ENCODE results near the gene USH1G. TPM values are rescaled to one million over a fixed set of nuclear protein-coding genes. Genes with fewer than 3 reads are reported as not detected.
"Not testable (repeated sequence)": the region's sequence is repeated elsewhere in the genome, so short reads cannot be mapped to it uniquely, and the experiment has no call there.

USH1G gene
- total RNA-seq, 1 experiment from 2014 or later, result 0.48 TPM

DNA sequence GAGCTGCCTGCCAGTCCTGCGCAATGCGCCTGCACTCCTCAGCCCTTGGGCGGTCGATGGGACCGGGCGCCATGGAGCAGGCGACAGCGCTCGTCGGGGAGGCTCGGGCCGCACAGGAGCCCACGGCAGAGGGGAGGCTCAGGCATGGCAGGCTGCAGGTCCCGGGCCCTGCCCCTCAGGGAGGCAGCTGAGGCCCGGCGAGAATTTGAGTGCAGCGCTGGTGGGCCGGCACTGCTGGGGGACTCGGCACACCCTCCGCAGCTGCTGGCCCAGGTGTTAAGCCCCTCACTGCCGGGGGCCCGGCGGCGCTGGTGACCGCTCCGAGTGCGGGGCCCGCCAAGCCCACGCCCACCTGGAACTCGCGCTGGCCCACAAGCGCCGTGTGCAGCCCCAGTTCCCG is 16.0 kb downstream of the USH1G start:
- no peak for DNase-seq
- Histone ChIP-seq H3K4me3 (ENCODE audit: low read depth, low read length) (no peak overlapping the region), H3K36me3 (ENCODE audit: control insufficient read depth, insufficient read depth, low read length) (no peaks in the 10 kb centered on the region), H3K9me3 (peaks cover 4% of the 10 kb centered on the region; the same call in 1 of the 2 replicates), H3K4me1 (peaks cover 30% of the 10 kb centered on the region), H3K27me3 (replicated peaks; ENCODE audit: control insufficient read depth, insufficient read depth, low read length) (no peaks in the 10 kb centered on the region)
- BruUV-seq (replicated peaks), result no TSS peak
- H3K4me1 Mint-ChIP-seq (ENCODE audit: low read depth, unreplicated experiment), result peaks cover 20% of the 10 kb centered on the region
- peaks cover 12% of the 10 kb centered on the region for H3K36me3 Mint-ChIP-seq (ENCODE audit: insufficient read depth, unreplicated experiment)
- H3K27ac Mint-ChIP-seq (ENCODE audit: unreplicated experiment), result no peak overlapping the region
- intact Hi-C loops (cut with micrococcal nuclease; ENCODE audit: unreplicated experiment), result no loop called here
- ChIA-PET CTCF (interaction anchor here (1.1 kb wide), 1 partner anchor 17 kb away, joined by 3 read pairs; no protein-coding TSS in a partner anchor), POLR2A (interaction anchor here (1.6 kb wide), 1 partner anchor 34 kb away, joined by 16 read pairs; the partner anchor contains the start of gene FDXR)
- TF ChIP-seq, protein P1, sequence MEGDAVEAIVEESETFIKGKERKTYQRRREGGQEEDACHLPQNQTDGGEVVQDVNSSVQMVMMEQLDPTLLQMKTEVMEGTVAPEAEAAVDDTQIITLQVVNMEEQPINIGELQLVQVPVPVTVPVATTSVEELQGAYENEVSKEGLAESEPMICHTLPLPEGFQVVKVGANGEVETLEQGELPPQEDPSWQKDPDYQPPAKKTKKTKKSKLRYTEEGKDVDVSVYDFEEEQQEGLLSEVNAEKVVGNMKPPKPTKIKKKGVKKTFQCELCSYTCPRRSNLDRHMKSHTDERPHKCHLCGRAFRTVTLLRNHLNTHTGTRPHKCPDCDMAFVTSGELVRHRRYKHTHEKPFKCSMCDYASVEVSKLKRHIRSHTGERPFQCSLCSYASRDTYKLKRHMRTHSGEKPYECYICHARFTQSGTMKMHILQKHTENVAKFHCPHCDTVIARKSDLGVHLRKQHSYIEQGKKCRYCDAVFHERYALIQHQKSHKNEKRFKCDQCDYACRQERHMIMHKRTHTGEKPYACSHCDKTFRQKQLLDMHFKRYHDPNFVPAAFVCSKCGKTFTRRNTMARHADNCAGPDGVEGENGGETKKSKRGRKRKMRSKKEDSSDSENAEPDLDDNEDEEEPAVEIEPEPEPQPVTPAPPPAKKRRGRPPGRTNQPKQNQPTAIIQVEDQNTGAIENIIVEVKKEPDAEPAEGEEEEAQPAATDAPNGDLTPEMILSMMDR (IDR thresholded peaks at IDR 0.05; ENCODE audit: insufficient read depth in 1 of 2, low read depth in 1 of 2, low read length in 1 of 2, severe bottlenecking in 1 of 2, unreplicated experiment in 1 of 2), result no peak
- no peaks in the 10 kb centered on the region for H3K27me3 Mint-ChIP-seq (ENCODE audit: insufficient read depth, unreplicated experiment)
- no peaks in the 10 kb centered on the region for H3K9me3 Mint-ChIP-seq (ENCODE audit: unreplicated experiment)
- H3K4me3 Mint-ChIP-seq (ENCODE audit: unreplicated experiment), result no peak overlapping the region

DNA sequence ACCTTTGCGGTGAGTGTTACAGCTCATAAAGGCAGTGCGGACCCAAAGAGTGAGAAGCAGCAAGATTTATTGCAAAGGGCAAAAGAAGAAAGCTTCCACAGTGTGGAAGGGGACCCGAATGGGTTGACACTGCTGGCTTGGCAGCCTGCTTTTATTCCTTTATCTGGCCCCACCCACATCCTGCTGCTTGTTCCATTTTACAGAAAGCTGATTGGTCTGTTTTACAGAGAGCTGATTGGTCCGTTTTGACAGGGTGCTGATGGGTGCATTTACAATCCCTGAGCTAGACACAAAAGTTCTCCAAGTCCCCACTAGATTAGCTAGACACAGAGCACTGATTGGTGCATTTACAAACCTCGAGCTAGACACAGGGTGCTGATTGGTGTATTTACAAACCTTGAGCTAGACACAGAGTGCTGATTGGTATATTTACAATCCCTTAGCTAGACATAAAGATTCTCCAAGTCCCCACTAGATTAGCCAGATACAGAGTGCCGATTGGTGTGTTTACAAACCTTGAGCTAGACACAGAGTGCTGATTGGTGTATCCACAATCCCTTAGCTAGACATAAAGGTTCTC is 16.8 kb downstream of the USH1G start:
- H3K27ac Mint-ChIP-seq (ENCODE audit: unreplicated experiment); H3K27me3 ChIP-seq (replicated peaks; ENCODE audit: control insufficient read depth, insufficient read depth, low read length); BruUV-seq (replicated peaks); H3K27me3 Mint-ChIP-seq (ENCODE audit: insufficient read depth, unreplicated experiment); intact Hi-C loops (cut with micrococcal nuclease; ENCODE audit: unreplicated experiment); H3K36me3 ChIP-seq (ENCODE audit: control insufficient read depth, insufficient read depth, low read length); H3K4me3 ChIP-seq (ENCODE audit: low read depth, low read length); H3K9me3 ChIP-seq; H3K4me3 Mint-ChIP-seq (ENCODE audit: unreplicated experiment); H3K9me3 Mint-ChIP-seq (ENCODE audit: unreplicated experiment): not testable (repeated sequence)
- Mint-ChIP-seq H3K36me3 (ENCODE audit: insufficient read depth, unreplicated experiment) (peaks cover 12% of the 10 kb centered on the region), H3K4me1 (ENCODE audit: low read depth, unreplicated experiment) (peaks cover 19% of the 10 kb centered on the region)
- ChIA-PET CTCF (interaction anchor here (0.6 to 1.4 kb wide), 6 partner anchors 15 to 249 kb away, joined by 3 to 4 read pairs (median 3); partner anchors contain the start of gene FDXR), POLR2A (interaction anchor here (0.6 to 1.6 kb wide), 2 partner anchors 33 to 160 kb away, joined by 3 to 16 read pairs; partner anchors contain the start of gene FDXR)
- DNase-seq, result peak; percentile 25 to 57
- peaks cover 23% of the 10 kb centered on the region for H3K4me1 ChIP-seq

DNA sequence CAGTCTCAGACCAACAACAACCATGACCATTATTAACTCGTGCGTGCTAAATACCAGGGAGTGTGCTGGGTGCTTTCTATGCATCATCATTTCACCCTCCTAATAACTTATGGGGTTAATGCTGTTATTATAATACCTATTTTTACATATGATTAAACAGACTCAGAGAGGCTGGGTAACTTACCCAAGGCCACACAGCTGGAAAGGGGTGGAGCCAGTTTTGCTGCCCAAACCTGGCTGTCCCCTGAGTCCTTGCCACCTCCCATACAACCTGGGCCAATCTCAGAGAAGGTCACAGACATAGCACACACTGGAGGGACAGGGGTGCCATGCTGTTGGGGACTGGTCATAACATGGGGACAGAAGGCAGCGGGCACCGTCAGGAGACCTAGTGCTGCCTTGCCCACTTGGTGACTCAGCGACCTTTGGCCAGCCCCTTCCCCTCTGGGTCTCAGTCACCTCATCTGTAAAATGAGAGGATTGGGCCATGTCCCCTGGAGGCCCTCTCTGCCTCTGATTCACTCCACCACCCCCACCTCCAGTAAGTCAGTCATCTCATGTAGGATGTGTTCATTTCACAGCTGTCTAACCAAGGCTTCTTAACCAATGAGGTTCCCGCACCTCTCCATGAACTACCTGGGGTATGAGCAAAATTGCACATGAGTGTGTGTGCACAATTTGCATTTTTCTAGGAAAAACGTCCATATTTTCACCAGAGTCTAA is 18.2 kb downstream of the USH1G start:
- no peaks in the 10 kb centered on the region for H3K27me3 ChIP-seq (replicated peaks; ENCODE audit: control insufficient read depth, insufficient read depth, low read length)
- TF ChIP-seq, protein P1 (IDR thresholded peaks at IDR 0.05; ENCODE audit: insufficient read depth in 1 of 2, low read depth in 1 of 2, low read length in 1 of 2, severe bottlenecking in 1 of 2, unreplicated experiment in 1 of 2), result no peak
- no peak for DNase-seq
- POLR2A ChIA-PET, result no interaction called here
- peaks cover 19% of the 10 kb centered on the region for H3K4me1 Mint-ChIP-seq (ENCODE audit: low read depth, unreplicated experiment)
- no TSS peak for BruUV-seq (replicated peaks)
- H3K9me3 Mint-ChIP-seq (ENCODE audit: unreplicated experiment), result no peaks in the 10 kb centered on the region
- H3K36me3 Mint-ChIP-seq (ENCODE audit: insufficient read depth, unreplicated experiment), result peaks cover 12% of the 10 kb centered on the region
- peaks cover 4% of the 10 kb centered on the region; the same call in 1 of the 2 replicates for H3K9me3 ChIP-seq
- H3K27me3 Mint-ChIP-seq (ENCODE audit: insufficient read depth, unreplicated experiment), result no peaks in the 10 kb centered on the region
- no peak overlapping the region for H3K27ac Mint-ChIP-seq (ENCODE audit: unreplicated experiment)
- CTCF ChIA-PET, result interaction anchor here (0.9 kb wide), 1 partner anchor 57 kb away, joined by 3 read pairs; no protein-coding TSS in a partner anchor
- no peaks in the 10 kb centered on the region for H3K36me3 ChIP-seq (ENCODE audit: control insufficient read depth, insufficient read depth, low read length)
- no peak overlapping the region for H3K4me3 Mint-ChIP-seq (ENCODE audit: unreplicated experiment)
- intact Hi-C loops (cut with micrococcal nuclease; ENCODE audit: unreplicated experiment), result no loop called here
- H3K4me3 ChIP-seq (ENCODE audit: low read depth, low read length), result no peak overlapping the region
- H3K4me1 ChIP-seq, result peaks cover 22% of the 10 kb centered on the region

Measured in Caco-2 (cell line).